Tibial artery (tissue), 4 donors: ENCODE data around the gene LY9.

ENCODE experiments used
- DNase-seq, 2 donors: peaks; one replicate each; pipeline ENCODE4 v3.0.0-alpha.2; 2019
- H3K27ac ChIP-seq, 2 donors: fragments of 200-600 bp; sonication (generic) in 1 of 2; 1 replicate in 1 of 2; 2 replicates in 1 of 2; pipeline ENCODE4 v1.5.1; 2018 to 2019; ENCODE audit warnings: mild to moderate bottlenecking in 1 of 2
- H3K27me3 ChIP-seq, 2 donors: fragments of 200-600 bp; sonication (generic) in 1 of 2; one replicate each; pipeline versions ENCODE4 v1.5.1 to v1.6.0; 2016 to 2019
- H3K36me3 ChIP-seq, 3 donors: fragments of 200-600 bp; sonication (generic) in 2 of 3; one replicate each; pipeline ENCODE4 v1.5.1; 2016 to 2019; ENCODE audit warnings: mild to moderate bottlenecking in 2 of 3
- H3K4me1 ChIP-seq, 4 donors: fragments of 200-600 bp; sonication (generic) in 2 of 4; 1 replicate in 3 of 4; 2 replicates in 1 of 4; pipeline ENCODE4 v1.5.1; 2016 to 2019
- H3K4me3 ChIP-seq, 2 donors: fragments of 200-600 bp; sonication (generic) in 1 of 2; 1 replicate in 1 of 2; 2 replicates in 1 of 2; pipeline ENCODE4 v1.5.1; 2018 to 2019; ENCODE audit warnings: mild to moderate bottlenecking in 2 of 2
- H3K9me3 ChIP-seq, 3 donors: fragments of 200-600 bp; sonication (generic) in 1 of 3; one replicate each; pipeline ENCODE4 v1.5.1; 2016 to 2019
- intact Hi-C: fragments of 100-400 bp; cut with DNase I; formaldehyde crosslinking; loops from one replicate; pipeline ENCODE4 v1.15.0; 2023; ENCODE audit warnings: low total_unique reads
- TF ChIP-seq, protein P1 (sequence below), 2 experiments: fragments of 200-600 bp in 1 of 2; fragments of 450-650 bp in 1 of 2; IDR thresholded peaks; one replicate each; pipeline ENCODE4 v1.5.1; 2017 to 2019; ENCODE audit warnings: antibody characterized with exemption in 2 of 2, mild to moderate bottlenecking in 1 of 2, moderate library complexity in 1 of 2

Gene LY9

DNA sequence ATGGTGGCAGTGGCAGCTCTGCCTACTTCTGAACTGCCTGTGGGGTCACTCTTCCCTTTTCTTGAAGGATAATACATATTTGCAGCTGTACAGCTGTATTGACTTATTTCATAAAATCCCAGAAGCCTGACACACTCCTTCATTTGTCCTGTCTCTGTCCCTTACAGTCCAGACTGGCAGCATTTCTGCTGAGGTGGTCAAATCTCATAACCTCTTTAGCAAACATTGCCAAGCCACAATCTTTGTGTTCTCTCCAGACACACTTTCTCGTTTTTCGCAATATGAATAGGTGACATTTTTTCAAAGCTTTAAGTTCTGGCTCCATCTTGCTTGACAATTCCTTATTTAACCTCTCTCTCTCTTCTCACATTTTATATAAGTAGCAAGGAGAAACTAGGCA is 15.2 kb downstream of the LY9 start:
- no peak for DNase-seq
- H3K27me3 ChIP-seq, result peaks cover 0 to 7% of the 10 kb centered on the region in 2 donors
- H3K36me3 ChIP-seq, result no peaks in the 10 kb centered on the region
- TF ChIP-seq, protein P1, sequence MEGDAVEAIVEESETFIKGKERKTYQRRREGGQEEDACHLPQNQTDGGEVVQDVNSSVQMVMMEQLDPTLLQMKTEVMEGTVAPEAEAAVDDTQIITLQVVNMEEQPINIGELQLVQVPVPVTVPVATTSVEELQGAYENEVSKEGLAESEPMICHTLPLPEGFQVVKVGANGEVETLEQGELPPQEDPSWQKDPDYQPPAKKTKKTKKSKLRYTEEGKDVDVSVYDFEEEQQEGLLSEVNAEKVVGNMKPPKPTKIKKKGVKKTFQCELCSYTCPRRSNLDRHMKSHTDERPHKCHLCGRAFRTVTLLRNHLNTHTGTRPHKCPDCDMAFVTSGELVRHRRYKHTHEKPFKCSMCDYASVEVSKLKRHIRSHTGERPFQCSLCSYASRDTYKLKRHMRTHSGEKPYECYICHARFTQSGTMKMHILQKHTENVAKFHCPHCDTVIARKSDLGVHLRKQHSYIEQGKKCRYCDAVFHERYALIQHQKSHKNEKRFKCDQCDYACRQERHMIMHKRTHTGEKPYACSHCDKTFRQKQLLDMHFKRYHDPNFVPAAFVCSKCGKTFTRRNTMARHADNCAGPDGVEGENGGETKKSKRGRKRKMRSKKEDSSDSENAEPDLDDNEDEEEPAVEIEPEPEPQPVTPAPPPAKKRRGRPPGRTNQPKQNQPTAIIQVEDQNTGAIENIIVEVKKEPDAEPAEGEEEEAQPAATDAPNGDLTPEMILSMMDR (IDR thresholded peaks at IDR 0.05), result no peak
- no peak overlapping the region for H3K4me3 ChIP-seq
- H3K9me3 ChIP-seq, result peaks cover 4 to 23% (median 20%) of the 10 kb centered on the region in 3 donors
- intact Hi-C loops, result no loop called here
- no peaks in the 10 kb centered on the region for H3K4me1 ChIP-seq
- no peak overlapping the region for H3K27ac ChIP-seq

- Histone ChIP-seq H3K4me3 (no peak overlapping the region), H3K4me1 (no peaks in the 10 kb centered on the region), H3K27me3 (peaks cover 0 to 7% of the 10 kb centered on the region in 2 donors), H3K27ac (no peak overlapping the region), H3K36me3 (no peaks in the 10 kb centered on the region), H3K9me3 (peaks cover 0 to 3% (median 0%) of the 10 kb centered on the region in 3 donors)
- TF ChIP-seq, protein P1 (IDR thresholded peaks at IDR 0.05), result no peak
- intact Hi-C loops, result no loop called here
- DNase-seq, result no peak
These were observed 17.2 kb downstream of the LY9 start for GRCh38 chr1:160813215-160813614.

DNA sequence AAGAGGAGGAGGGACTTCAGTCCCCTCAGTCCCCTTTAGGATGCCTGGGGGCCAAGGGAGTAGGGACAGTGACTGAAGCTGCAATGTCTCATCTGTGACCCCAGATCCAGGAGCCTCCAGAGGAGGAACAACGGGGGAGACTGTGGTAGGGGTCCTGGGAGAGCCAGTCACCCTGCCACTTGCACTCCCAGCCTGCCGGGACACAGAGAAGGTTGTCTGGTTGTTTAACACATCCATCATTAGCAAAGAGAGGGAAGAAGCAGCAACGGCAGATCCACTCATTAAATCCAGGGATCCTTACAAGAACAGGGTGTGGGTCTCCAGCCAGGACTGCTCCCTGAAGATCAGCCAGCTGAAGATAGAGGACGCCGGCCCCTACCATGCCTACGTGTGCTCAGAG is 18.3 kb downstream of the LY9 start:
- Histone ChIP-seq H3K4me3 (no peak overlapping the region), H3K9me3 (no peaks in the 10 kb centered on the region)
- intact Hi-C loops, result no loop called here

GRCh38 chr1:160814856-160815255 is 18.9 kb downstream of the LY9 start:
- intact Hi-C loops, result no loop called here
- H3K27ac ChIP-seq, result no peak overlapping the region

More for the DNA sequence above, 18.3 kb downstream of the LY9 start:
- no peak overlapping the region for H3K27ac ChIP-seq
- H3K36me3 ChIP-seq, result no peaks in the 10 kb centered on the region
- TF ChIP-seq, protein P1 (IDR thresholded peaks at IDR 0.05), result no peak
- DNase-seq, result no peak
- no peaks in the 10 kb centered on the region for H3K4me1 ChIP-seq
- peaks cover 0 to 7% of the 10 kb centered on the region in 2 donors for H3K27me3 ChIP-seq

DNA sequence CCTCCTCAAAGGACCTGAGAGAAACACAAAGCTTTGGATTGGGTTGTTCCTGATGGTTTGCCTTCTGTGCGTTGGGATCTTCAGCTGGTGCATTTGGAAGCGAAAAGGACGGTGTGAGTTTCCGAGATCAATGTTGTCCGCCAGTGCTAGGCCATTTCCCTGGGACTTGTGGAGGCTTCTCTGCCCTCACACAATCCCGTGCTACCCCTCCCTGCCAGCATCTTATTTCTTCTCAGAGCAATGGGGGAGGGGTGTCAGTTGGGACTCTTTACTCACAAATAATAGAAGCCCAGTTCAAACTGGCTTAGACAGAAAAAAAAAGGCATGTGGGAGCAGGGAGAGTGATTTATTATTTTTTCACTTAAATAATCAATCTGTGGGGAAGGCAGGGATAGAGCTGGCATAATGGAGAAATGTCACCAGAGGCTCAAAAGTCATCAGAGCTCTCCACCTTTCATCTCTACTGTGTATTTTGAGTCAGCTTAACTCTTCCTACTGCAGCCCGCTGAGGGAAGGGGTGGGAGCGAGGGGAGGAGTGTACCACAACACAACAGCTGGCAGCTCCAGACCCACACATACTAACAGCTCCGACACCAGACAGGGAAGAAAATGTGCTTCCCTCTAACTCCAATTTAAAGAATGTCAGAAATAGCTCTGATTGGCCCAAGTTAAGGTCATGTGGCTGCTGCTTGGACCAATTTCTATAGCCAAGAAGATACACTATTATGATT is 22.4 kb downstream of the LY9 start:
- Histone ChIP-seq H3K27ac (no peak overlapping the region), H3K36me3 (no peaks in the 10 kb centered on the region), H3K27me3 (peaks cover 0 to 8% of the 10 kb centered on the region in 2 donors), H3K9me3 (no peaks in the 10 kb centered on the region), H3K4me1 (no peaks in the 10 kb centered on the region), H3K4me3 (no peak overlapping the region)
- no peak for DNase-seq
- TF ChIP-seq, protein P1 (IDR thresholded peaks at IDR 0.05), result no peak
- intact Hi-C loops, result no loop called here

More at GRCh38 chr1:160814856-160815255, 18.9 kb downstream of the LY9 start:
- Histone ChIP-seq H3K4me1 (no peaks in the 10 kb centered on the region), H3K9me3 (no peaks in the 10 kb centered on the region), H3K36me3 (no peaks in the 10 kb centered on the region), H3K4me3 (no peak overlapping the region), H3K27me3 (peaks cover 0 to 8% of the 10 kb centered on the region in 2 donors)
- TF ChIP-seq, protein P1 (IDR thresholded peaks at IDR 0.05), result no peak
- no peak for DNase-seq
